Measurements from ENCODE around the gene C3orf20.

DNA sequence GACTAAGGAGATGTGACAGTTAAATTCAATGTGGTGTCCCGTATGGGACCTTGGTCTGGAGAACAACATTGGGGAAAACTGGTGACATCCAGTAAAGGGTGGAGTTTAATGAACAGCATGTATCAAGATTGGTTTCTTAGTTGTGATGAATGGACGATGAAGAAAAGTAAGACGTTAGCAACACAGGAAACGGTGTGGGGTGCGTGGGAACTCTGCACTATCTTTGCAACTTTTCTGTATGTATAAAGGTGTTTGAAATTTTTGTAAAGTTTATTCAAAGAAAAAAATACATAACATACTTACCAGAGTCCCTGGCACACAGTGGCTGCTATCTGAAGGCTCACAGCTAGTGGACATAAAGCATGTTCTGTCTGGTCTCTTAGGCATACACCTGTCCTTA lies 29.5 kb upstream of the C3orf20 start:
- TF ChIP-seq GATA3 (IDR thresholded peaks at IDR 0.05; ENCODE audit: low read depth, low read length), result no peak
- no peak for TF ChIP-seq GATA2 (IDR thresholded peaks at IDR 0.05; ENCODE audit: low read depth, low read length)
